Measurements from ENCODE around the gene SNUPN. TPM values are rescaled to one million over a fixed set of nuclear protein-coding genes. Genes with fewer than 3 reads are reported as not detected.

The SNUPN gene
- polyA plus RNA-seq, 4 donors: 28.4 to 31.0 (median 30.0) TPM

Other genes starting within 250 kb of the SNUPN start
- gene SIN3A, start 174.0 kb downstream of the SNUPN start, polyA plus RNA-seq (ENCODE audit: insufficient read length in 4 of 4): 10 to 100 TPM; 51.7 to 62.2 (median 60.4) TPM
- gene PTPN9, start 46.4 kb downstream of the SNUPN start, polyA plus RNA-seq (ENCODE audit: insufficient read length in 4 of 4): 10 to 100 TPM; 43.5 to 47.8 (median 47.1) TPM
- 10 to 100 TPM; 52.1 to 61.0 (median 55.2) TPM for gene IMP3, start 14.5 kb upstream of the SNUPN start, polyA plus RNA-seq (ENCODE audit: insufficient read length in 4 of 4)
- 10 to 100 TPM; 19.3 to 22.3 (median 20.7) TPM for gene SNX33, start 22.2 kb upstream of the SNUPN start, polyA plus RNA-seq (ENCODE audit: insufficient read length in 4 of 4)
- gene CSPG4, start 87.1 kb upstream of the SNUPN start, polyA plus RNA-seq (ENCODE audit: insufficient read length in 4 of 4): 10 to 100 TPM in 1 of 4 donors, 1 to 10 TPM in 3; 7.7 to 11.7 (median 8.2) TPM
- 10 to 100 TPM; 44.1 to 61.2 (median 58.4) TPM for gene UBE2Q2, start 217.7 kb upstream of the SNUPN start, polyA plus RNA-seq (ENCODE audit: insufficient read length in 4 of 4)

All from right renal pelvis (tissue), 4 donors.